Common myeloid progenitor, CD34-positive (primary cell): ENCODE measurements around the gene SALL1.

Experiments used
- CTCF ChIA-PET: fragments of 350-600 bp; sonication (Branson Sonifier 250); formaldehyde crosslinking; loops from one replicate; lab custom pipeline; 2021; ENCODE audit warnings: antibody characterized with exemption; lab: Charles Lee
- POLR2A ChIA-PET: fragments of 350-600 bp; sonication (Branson Sonifier 250); formaldehyde crosslinking; loops from one replicate; lab custom pipeline; 2021; ENCODE audit warnings: antibody characterized with exemption; lab: Charles Lee
- DNase-seq, 3 donors: peaks; one replicate each; pipeline versions ENCODE4 v3.0.0 to v3.0.0-alpha.2; 2013
- H3K27ac ChIP-seq, 2 experiments: 1 replicate in 1 of 2; 2 replicates in 1 of 2; pipeline ENCODE4 v1.7.0; 2013; ENCODE audit warnings: inconsistent platforms in 2 of 2, low read length in 2 of 2, mild to moderate bottlenecking in 2 of 2, low read depth in 1 of 2, moderate library complexity in 1 of 2; ENCODE audit not compliant: severe bottlenecking in 2 of 2, insufficient read depth in 1 of 2, poor library complexity in 1 of 2
- H3K27me3 ChIP-seq, 5 experiments: replicated peaks in 2 of 5; 1 replicate in 3 of 5; 2 replicates in 2 of 5; pipeline versions ENCODE4 v1.6.1 to v1.7.0; 2013; ENCODE audit warnings: low read length in 4 of 5, mild to moderate bottlenecking in 2 of 5, moderate library complexity in 2 of 5, inconsistent platforms in 1 of 5; ENCODE audit not compliant: insufficient read depth in 5 of 5, control insufficient read depth in 4 of 5
- H3K36me3 ChIP-seq, 4 experiments: 1 replicate in 2 of 4; 2 replicates in 2 of 4; pipeline versions ENCODE4 v1.6.1 to v1.7.0; 2013; ENCODE audit warnings: low read length in 3 of 4, control low read depth in 1 of 4, mild to moderate bottlenecking in 1 of 4; ENCODE audit not compliant: control insufficient read depth in 4 of 4, insufficient read depth in 4 of 4
- H3K4me1 ChIP-seq, 4 experiments: 1 replicate in 3 of 4; 2 replicates in 1 of 4; pipeline versions ENCODE4 v1.6.1 to v1.7.1; 2013; ENCODE audit warnings: low read length in 3 of 4, mild to moderate bottlenecking in 3 of 4, control low read depth in 1 of 4, inconsistent platforms in 1 of 4, moderate library complexity in 1 of 4; ENCODE audit not compliant: control insufficient read depth in 4 of 4, insufficient read depth in 4 of 4; ENCODE audit errors: control extremely low read depth in 1 of 4
- H3K4me3 ChIP-seq, 7 experiments: 1 replicate in 4 of 7; 2 replicates in 3 of 7; pipeline versions ENCODE4 v1.5.1 to v1.7.0; 2013; ENCODE audit warnings: mild to moderate bottlenecking in 7 of 7, low read length in 6 of 7, moderate library complexity in 6 of 7, inconsistent platforms in 2 of 7, low read depth in 2 of 7, control low read depth in 1 of 7; ENCODE audit not compliant: insufficient read depth in 4 of 7, control insufficient read depth in 1 of 7; ENCODE audit errors: extremely low read depth in 1 of 7
- H3K9me3 ChIP-seq, 5 experiments: 1 replicate in 4 of 5; 2 replicates in 1 of 5; pipeline versions ENCODE4 v1.6.1 to v1.7.1; 2013; ENCODE audit warnings: low read length in 4 of 5, mild to moderate bottlenecking in 2 of 5, inconsistent platforms in 1 of 5, low read depth in 1 of 5, moderate library complexity in 1 of 5; ENCODE audit not compliant: control insufficient read depth in 4 of 5, insufficient read depth in 2 of 5; ENCODE audit errors: control extremely low read depth in 1 of 5
- WGBS: methylation state at CpG from one replicate; pipeline ENCODE4 v1.1.5; 2013; ENCODE audit not compliant: insufficient coverage; 5-methylcytosine and 5-hydroxymethylcytosine counted together

SALL1 gene

DNA sequence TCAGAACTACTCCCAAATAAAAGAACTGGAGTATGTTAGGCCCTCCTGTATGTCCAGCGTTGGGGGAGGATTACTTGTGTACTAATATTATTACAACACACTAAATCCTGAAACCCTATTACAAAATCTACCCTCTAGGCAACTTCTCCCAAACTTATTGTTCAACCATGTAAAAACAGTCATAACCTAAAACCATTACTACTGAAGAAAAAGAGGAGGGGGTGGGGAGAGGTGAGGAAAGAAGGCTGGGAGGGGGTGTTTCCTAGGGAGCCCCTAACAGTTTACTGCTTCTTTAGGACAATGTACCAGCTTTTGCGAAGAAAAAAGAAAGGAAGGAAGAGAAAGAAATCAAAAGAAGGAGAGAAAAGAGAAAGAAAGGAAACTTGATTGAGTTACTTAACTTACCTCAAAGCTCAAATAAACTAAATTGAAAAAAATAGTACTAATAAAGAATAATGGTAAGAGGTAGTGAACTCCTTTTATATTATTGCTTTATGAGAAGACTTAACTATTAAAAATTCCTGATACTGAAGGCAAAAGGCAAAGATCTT lies 2.3 kb downstream of the SALL1 start:
- Histone ChIP-seq H3K4me3 (no peak overlapping the region), H3K27ac (no peak overlapping the region), H3K4me1 (peaks cover 0 to 28% (median 13%) of the 10 kb centered on the region in 4 experiments), H3K9me3 (peaks cover 0 to 1% (median 0%) of the 10 kb centered on the region in 5 experiments), H3K36me3 (no peaks in the 10 kb centered on the region), H3K27me3 (peaks cover 26 to 93% (median 52%) of the 10 kb centered on the region in 5 experiments)
- WGBS, result no CpG with 5 or more reads among the region's 2 CpGs
- DNase-seq, result no peak
- CTCF ChIA-PET, result interaction anchor here (0.7 kb wide), 1 partner anchor 342 kb away, joined by 3 read pairs; no protein-coding TSS in a partner anchor
- POLR2A ChIA-PET, result no interaction called here

DNA sequence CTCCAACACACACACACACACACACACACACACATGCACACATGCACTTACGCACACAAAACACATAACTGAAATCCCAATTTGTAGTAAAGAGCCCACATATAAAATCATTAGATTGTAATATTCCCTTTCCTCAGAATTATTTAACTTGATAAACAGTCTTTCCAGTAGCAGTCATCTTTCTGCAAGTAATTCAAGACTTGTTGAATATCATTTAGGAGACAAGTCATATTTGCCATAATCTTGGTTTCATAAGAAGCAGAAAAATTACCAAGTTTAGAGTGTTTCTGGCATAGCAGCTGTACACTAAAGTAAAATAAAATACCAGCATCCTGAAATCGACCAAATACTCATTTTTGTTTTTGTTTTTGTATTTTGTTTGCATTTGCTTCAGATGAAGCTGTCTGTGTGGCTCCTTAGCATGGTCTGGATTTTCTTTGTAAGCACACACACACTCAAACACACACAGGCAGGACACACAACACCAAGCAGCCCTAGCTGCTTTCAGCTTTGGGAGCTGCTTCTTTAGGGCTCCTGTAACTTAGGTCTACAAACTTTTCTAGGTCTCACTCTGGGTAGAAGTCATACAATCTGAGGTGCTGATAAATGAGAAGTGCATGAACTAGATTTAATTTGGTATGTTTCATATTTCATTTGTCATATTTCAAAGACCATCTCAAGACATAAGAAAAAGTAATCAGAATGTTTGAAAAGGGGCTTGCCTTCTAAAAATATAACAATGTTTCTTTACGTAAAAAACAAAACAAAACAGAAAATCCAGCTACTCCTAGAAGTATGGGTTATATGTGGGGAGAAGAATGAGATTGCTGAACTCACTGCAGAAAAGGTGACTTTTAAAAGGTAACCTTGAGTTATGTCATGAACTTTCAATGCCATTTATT lies 3.0 kb downstream of the SALL1 start:
- no peak for DNase-seq
- ChIA-PET CTCF (interaction anchor here (0.7 kb wide), 1 partner anchor 341 kb away, joined by 3 read pairs; no protein-coding TSS in a partner anchor), POLR2A (no interaction called here)
- Histone ChIP-seq H3K36me3 (no peaks in the 10 kb centered on the region), H3K4me1 (peaks cover 0 to 28% (median 13%) of the 10 kb centered on the region in 4 experiments), H3K9me3 (peaks cover 0 to 1% (median 0%) of the 10 kb centered on the region in 5 experiments), H3K27me3 (peaks cover 19 to 93% (median 46%) of the 10 kb centered on the region in 5 experiments), H3K4me3 (no peak overlapping the region), H3K27ac (no peak overlapping the region)
- WGBS, result no CpG with 5 or more reads among the region's 3 CpGs

GRCh38 chr16:51146256-51146924 lies 4.7 kb downstream of the SALL1 start:
- no peaks in the 10 kb centered on the region for H3K36me3 ChIP-seq
- POLR2A ChIA-PET, result no interaction called here
- H3K4me1 ChIP-seq, result peaks cover 0 to 17% (median 5%) of the 10 kb centered on the region in 4 experiments
- H3K27me3 ChIP-seq, result peaks cover 13 to 85% (median 48%) of the 10 kb centered on the region in 5 experiments
- 18% methylated on average over 4 of the region's 6 CpGs for WGBS
- CTCF ChIA-PET, result no interaction called here
- H3K9me3 ChIP-seq, result peaks cover 0 to 1% (median 0%) of the 10 kb centered on the region in 5 experiments
- H3K4me3 ChIP-seq, result no peak overlapping the region
- H3K27ac ChIP-seq, result no peak overlapping the region
- DNase-seq, result no peak

- Histone ChIP-seq H3K36me3 (no peaks in the 10 kb centered on the region), H3K27ac (no peak overlapping the region), H3K27me3 (peaks cover 6 to 81% (median 36%) of the 10 kb centered on the region in 5 experiments), H3K4me1 (no peaks in the 10 kb centered on the region), H3K4me3 (no peak overlapping the region), H3K9me3 (peaks cover 0 to 1% (median 0%) of the 10 kb centered on the region in 5 experiments)
- POLR2A ChIA-PET, result no interaction called here
- no CpG with 5 or more reads among the region's 1 CpG for WGBS
- CTCF ChIA-PET, result no interaction called here
- DNase-seq, result no peak
These were observed 6.9 kb downstream of the SALL1 start for GRCh38 chr16:51144203-51144602.

DNA sequence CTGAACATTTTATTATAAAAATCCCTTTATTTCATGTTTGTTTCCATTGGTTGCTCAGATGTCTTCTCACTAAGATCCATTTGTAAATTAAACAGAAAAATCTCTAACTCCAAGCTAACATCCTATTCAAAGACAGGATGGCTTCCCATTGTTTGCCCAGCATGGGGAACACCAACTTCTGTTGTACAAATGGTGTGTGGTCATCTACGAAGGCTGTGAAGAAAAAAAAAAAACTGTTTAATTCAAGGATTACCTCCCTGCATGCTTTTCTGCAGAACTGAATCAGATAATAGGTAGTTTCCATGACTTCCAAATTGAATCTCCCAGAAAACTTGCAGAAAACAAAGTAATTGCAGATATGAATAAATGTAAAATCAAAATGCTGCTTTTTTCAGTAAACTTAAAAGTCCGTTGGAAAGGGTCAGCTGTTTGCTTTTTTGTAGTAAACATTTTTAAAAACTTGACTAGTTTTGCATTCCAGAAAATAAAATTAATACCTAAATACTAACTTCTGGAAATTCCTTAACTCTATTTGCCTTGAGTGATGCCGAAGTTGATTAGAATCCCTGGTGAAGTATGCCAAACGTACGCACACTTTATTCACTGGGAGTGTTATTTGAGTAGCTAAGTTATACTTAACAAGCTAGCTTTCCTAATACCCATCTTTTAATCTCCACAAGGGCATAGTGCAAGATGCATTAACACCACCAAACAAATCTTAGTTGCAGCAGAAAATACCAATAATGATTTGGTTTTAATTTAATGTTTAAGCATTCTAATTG lies 7.7 kb downstream of the SALL1 start:
- Histone ChIP-seq H3K4me1 (no peaks in the 10 kb centered on the region), H3K27ac (no peak overlapping the region), H3K27me3 (peaks cover 5 to 77% (median 31%) of the 10 kb centered on the region in 5 experiments), H3K4me3 (no peak overlapping the region), H3K9me3 (peaks cover 0 to 1% (median 0%) of the 10 kb centered on the region in 5 experiments), H3K36me3 (no peaks in the 10 kb centered on the region)
- CTCF ChIA-PET, result no interaction called here
- no CpG with 5 or more reads among the region's 5 CpGs for WGBS
- DNase-seq, result no peak
- POLR2A ChIA-PET, result no interaction called here

GRCh38 chr16:51141541-51141940 lies 9.5 kb downstream of the SALL1 start:
- H3K27ac ChIP-seq, result no peak overlapping the region
- peaks cover 9 to 77% (median 24%) of the 10 kb centered on the region in 5 experiments for H3K27me3 ChIP-seq
- WGBS, result 96% methylated on average over 15 of the region's 21 CpGs
- H3K4me3 ChIP-seq, result no peak overlapping the region
- POLR2A ChIA-PET, result no interaction called here
- no peaks in the 10 kb centered on the region for H3K36me3 ChIP-seq
- H3K4me1 ChIP-seq, result no peaks in the 10 kb centered on the region
- H3K9me3 ChIP-seq, result peaks cover 0 to 1% (median 0%) of the 10 kb centered on the region in 5 experiments
- no peak for DNase-seq
- CTCF ChIA-PET, result no interaction called here
